ENCODE results near the gene SNRNP48. TPM values are rescaled to one million over a fixed set of nuclear protein-coding genes. Genes with fewer than 3 reads are reported as not detected.

Gene SNRNP48
- total and polyA plus RNA-seq, 2 of the 8 experiments (the other 6 are each of a cell fraction or from before 2014, with no cell fraction given), result 7.7 to 21.0 TPM

GRCh38 chr6:7656355-7656754 is 66.4 kb downstream of the SNRNP48 start:
- Histone ChIP-seq H2AFZ (ENCODE audit: low read length) (no peak overlapping the region), H3K4me2 (ENCODE audit: insufficient read depth in 1 of 2, low read depth in 2 of 2, low read length in 2 of 2) (no peak overlapping the region), H3K23ac (ENCODE audit: insufficient read length) (no peak overlapping the region), H2BK15ac (ENCODE audit: low read length) (no peak overlapping the region), H4K91ac (replicated peaks; ENCODE audit: insufficient read length, low read length) (no peak overlapping the region), H3K36me3 (ENCODE audit: control insufficient read depth in 2 of 4, insufficient read depth in 4 of 4, low read length in 3 of 4) (no peaks in the 10 kb centered on the region), H4K20me1 (replicated peaks in 1 of 2; ENCODE audit: control insufficient read depth in 1 of 2, insufficient read depth in 2 of 2, low read length in 2 of 2) (no peaks in the 10 kb centered on the region), H4K8ac (ENCODE audit: extremely low read depth, insufficient read depth, low read length) (no peak overlapping the region), H4K5ac (ENCODE audit: insufficient read length, low read depth, low read length) (no peak overlapping the region), H3K4me3 (ENCODE audit: extremely low read depth in 1 of 4, insufficient read depth in 2 of 4, low read depth in 3 of 4, low read length in 4 of 4) (no peak overlapping the region), H3K27ac (ENCODE audit: low read depth, low read length) (no peak overlapping the region), H3K27me3 (replicated peaks in 1 of 4; ENCODE audit: control insufficient read depth in 3 of 4, extremely low read depth in 1 of 4, insufficient read depth in 3 of 4, low read length in 3 of 4) (no peaks in the 10 kb centered on the region), H3K56ac (replicated peaks; ENCODE audit: insufficient read length, low read depth, low read length) (no peak overlapping the region), H3K18ac (ENCODE audit: extremely low read depth, low read length) (no peak overlapping the region), H3K23me2 (ENCODE audit: low read depth, low read length) (no peaks in the 10 kb centered on the region), H2BK20ac (ENCODE audit: low read length) (no peak overlapping the region), H2AK5ac (ENCODE audit: low read depth, low read length) (no peak overlapping the region), H3K14ac (ENCODE audit: insufficient read length) (no peak overlapping the region), H2BK5ac (ENCODE audit: low read depth, low read length) (no peak overlapping the region), H2BK12ac (ENCODE audit: low read depth, low read length) (no peak overlapping the region), H3K9ac (replicated peaks in 1 of 4; ENCODE audit: extremely low read depth in 1 of 4, low read depth in 3 of 4, low read length in 3 of 4) (no peak overlapping the region), H3K4me1 (replicated peaks in 1 of 4; ENCODE audit: control insufficient read depth in 3 of 4, insufficient read depth in 4 of 4, low read length in 3 of 4) (no peaks in the 10 kb centered on the region), H3K79me1 (ENCODE audit: low read depth, low read length) (no peaks in the 10 kb centered on the region), H3K79me2 (ENCODE audit: control insufficient read depth in 1 of 2, insufficient read depth in 2 of 2, low read length in 2 of 2) (no peaks in the 10 kb centered on the region), H2BK120ac (replicated peaks; ENCODE audit: low read depth, low read length) (no peak overlapping the region), H3K4ac (replicated peaks; ENCODE audit: insufficient read length, low read depth, low read length) (no peak overlapping the region), H3K9me3 (ENCODE audit: insufficient read depth in 2 of 2, low read depth in 1 of 2, low read length in 1 of 2) (no peaks in the 10 kb centered on the region)
- CTCF ChIA-PET (ENCODE audit: partially characterized antibody), result interaction anchor here (0.6 to 2.5 kb wide), 8 partner anchors 10 to 783 kb away, joined by 3 to 9 read pairs (median 4); no protein-coding TSS in a partner anchor
- TF ChIP-seq KDM4A (IDR thresholded peaks at IDR 0.05; ENCODE audit: low read depth, low read length, severe bottlenecking), result no peak
- no peak for TF ChIP-seq USF2 (IDR thresholded peaks at IDR 0.05; ENCODE audit: low read length)
- no peak for TF ChIP-seq EGR1 (IDR thresholded peaks at IDR 0.05; ENCODE audit: borderline replicate concordance, low read depth, low read length)
- TF ChIP-seq HDAC2 (IDR thresholded peaks at IDR 0.05; ENCODE audit: borderline replicate concordance in 1 of 2, low read depth in 2 of 2, low read length in 2 of 2), result no peak
- TF ChIP-seq TAF7 (optimal IDR thresholded peaks at IDR 0.05; ENCODE audit: borderline replicate concordance, low read depth, low read length), result no peak
- TF ChIP-seq SAP30 (IDR thresholded peaks at IDR 0.05; ENCODE audit: insufficient read depth, insufficient replicate concordance, low read length), result no peak
- DNase-seq (ENCODE audit: low read depth in 1 of 2, low spot score in 2 of 2), result no peak
- POLR2A ChIA-PET (ENCODE audit: partially characterized antibody), result interaction anchor here (0.7 to 0.9 kb wide), 2 partner anchors 26 to 218 kb away, joined by 3 read pairs; no protein-coding TSS in a partner anchor
- no peak for FAIRE-seq
- WGBS, 2 experiments (ENCODE audit: extremely low coverage in 1 of 2, insufficient coverage in 1 of 2, insufficient read length in 1 of 2, insufficient replicate concordance in 2 of 2, low coverage in 1 of 2, low lambda C conversion rate in 2 of 2, missing lambda C conversion rate in 1 of 2), result 95% methylated on average over 1 of the region's 1 CpG; no CpG with 5 or more reads in 1 of the 2 experiments

Data from H1 (cell line).